Measurements from ENCODE around the gene SGTA. TPM values are rescaled to one million over a fixed set of nuclear protein-coding genes. Genes with fewer than 3 reads are reported as not detected.

The SGTA gene
- total RNA-seq, 1 experiment from 2014 or later: 85.7 TPM

- peaks cover 3% of the 10 kb centered on the region; the same call in 1 of the 2 replicates for H3K4me1 ChIP-seq (ENCODE audit: control insufficient read depth, insufficient read depth, low read length)
- H3K9me3 ChIP-seq (ENCODE audit: control insufficient read depth, insufficient read depth, low read depth, low read length): no peaks in the 10 kb centered on the region
- no peak overlapping the region for H3K27ac ChIP-seq (ENCODE audit: low read length)
- in situ Hi-C loops (cut with HindIII; ENCODE audit: low pct_unique_long_range_greater_than_20kb, low sequenced_read_pairs): no loop called here
- ChIA-PET POLR2A (no interaction called here), CTCF (interaction anchor here (0.5 kb wide), 1 partner anchor 268 kb away, joined by 5 read pairs; no protein-coding TSS in a partner anchor)
- no peaks in the 10 kb centered on the region; the same call in 1 of the 2 replicates for H3K36me3 ChIP-seq (ENCODE audit: control insufficient read depth, insufficient read depth, low read length)
- ATAC-seq (no peak), DNase-seq (ENCODE audit: low read depth, low spot score) (no peak)
- BruUV-seq (replicated peaks): no TSS peak
- intact Hi-C loops (cut with micrococcal nuclease; ENCODE audit: unreplicated experiment): no loop called here
- no peak overlapping the region for H3K4me3 ChIP-seq (ENCODE audit: low read depth in 2 of 2, low read length in 2 of 2)
- no peak for TF ChIP-seq REST (IDR thresholded peaks at IDR 0.05; ENCODE audit: insufficient read depth in 1 of 2, low read depth in 2 of 2, low read length in 1 of 2)
- TF ChIP-seq CTCF (IDR thresholded peaks at IDR 0.05): no peak
- TF ChIP-seq POLR2AphosphoS5 (IDR thresholded peaks at IDR 0.05; ENCODE audit: low read depth, low read length): no peak
- TF ChIP-seq TCF7L2 (IDR thresholded peaks at IDR 0.05; ENCODE audit: low read depth, low read length): no peak
- TF ChIP-seq SIN3A (IDR thresholded peaks at IDR 0.05; ENCODE audit: borderline replicate concordance, insufficient read depth, low read depth, low read length): no peak
- no peaks in the 10 kb centered on the region for H3K27me3 ChIP-seq (ENCODE audit: control insufficient read depth, insufficient read depth, low read length)
Observed at GRCh38 chr19:2736550-2737190, 46.4 kb downstream of the SGTA start.

- no peaks in the 10 kb centered on the region for H3K27me3 ChIP-seq (ENCODE audit: control insufficient read depth, insufficient read depth, low read length)
- no peak overlapping the region for H3K4me3 ChIP-seq (ENCODE audit: low read depth in 2 of 2, low read length in 2 of 2)
- H3K27ac ChIP-seq (ENCODE audit: low read length): no peak overlapping the region
- TF ChIP-seq CTCF (IDR thresholded peaks at IDR 0.05) (no peak), SIN3A (IDR thresholded peaks at IDR 0.05; ENCODE audit: borderline replicate concordance, insufficient read depth, low read depth, low read length) (no peak), TCF7L2 (IDR thresholded peaks at IDR 0.05; ENCODE audit: low read depth, low read length) (no peak), POLR2AphosphoS5 (IDR thresholded peaks at IDR 0.05; ENCODE audit: low read depth, low read length) (no peak), REST (IDR thresholded peaks at IDR 0.05; ENCODE audit: insufficient read depth in 1 of 2, low read depth in 2 of 2, low read length in 1 of 2) (no peak)
- H3K36me3 ChIP-seq (ENCODE audit: control insufficient read depth, insufficient read depth, low read length): no peaks in the 10 kb centered on the region; the same call in 1 of the 2 replicates
- no peak for ATAC-seq
- no peak for DNase-seq (ENCODE audit: low read depth, low spot score)
- H3K4me1 ChIP-seq (ENCODE audit: control insufficient read depth, insufficient read depth, low read length): peaks cover 3% of the 10 kb centered on the region; the same call in 1 of the 2 replicates
- in situ Hi-C loops (cut with HindIII; ENCODE audit: low pct_unique_long_range_greater_than_20kb, low sequenced_read_pairs): no loop called here
- H3K9me3 ChIP-seq (ENCODE audit: control insufficient read depth, insufficient read depth, low read depth, low read length): no peaks in the 10 kb centered on the region
- ChIA-PET CTCF (no interaction called here), POLR2A (no interaction called here)
- intact Hi-C loops (cut with micrococcal nuclease; ENCODE audit: unreplicated experiment): no loop called here
- BruUV-seq (replicated peaks): no TSS peak
Observed at GRCh38 chr19:2735374-2735773, 47.7 kb downstream of the SGTA start.
